ENCODE results near the gene STAC3. TPM values are rescaled to one million over a fixed set of nuclear protein-coding genes. Genes with fewer than 3 reads are reported as not detected.
"Not testable (repeated sequence)": the region's sequence is repeated elsewhere in the genome, so short reads cannot be mapped to it uniquely, and the experiment has no call there.

The STAC3 gene
- total and polyA plus RNA-seq, 2 experiments from 2014 or later, result 0.48 to 3.0 TPM

DNA sequence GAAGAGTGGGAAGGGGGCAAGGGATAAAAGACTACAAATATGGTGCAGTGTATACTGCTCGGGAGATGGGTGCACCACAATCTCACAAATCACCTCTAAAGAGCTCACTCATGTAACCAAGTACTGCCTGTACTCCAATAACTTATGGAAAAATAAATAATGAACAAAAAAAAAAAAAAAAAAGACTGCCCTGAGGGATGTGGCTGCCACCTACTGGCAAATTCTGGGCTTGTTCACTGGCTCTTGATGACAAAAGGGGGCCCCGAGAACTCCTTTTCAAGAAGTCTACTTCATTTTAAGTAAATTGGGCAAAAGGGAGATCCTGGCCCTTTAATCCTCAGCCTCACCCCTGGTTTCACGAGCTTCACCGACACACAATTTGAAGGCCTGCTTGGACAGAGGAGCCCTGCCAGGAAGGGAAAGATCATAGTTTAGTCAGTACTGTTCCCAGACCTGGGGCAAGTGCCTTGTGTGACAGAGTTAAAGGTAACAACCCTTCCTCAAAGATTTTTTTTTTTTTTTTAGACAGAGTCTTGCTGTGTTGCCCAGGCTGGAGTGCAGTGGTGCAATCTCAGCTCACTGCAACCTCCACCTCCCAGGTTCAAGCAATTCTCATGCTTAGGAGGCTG is 26.1 kb upstream of the STAC3 start:
- Mint-ChIP-seq H3K36me3 (ENCODE audit: low read depth) (peaks cover 20% of the 10 kb centered on the region), H3K27ac (peak overlapping the region; percentile 81; the same call in 1 of the 2 replicates), H3K4me1 (peaks cover 17% of the 10 kb centered on the region), H3K9me3 (no peaks in the 10 kb centered on the region), H3K4me3 (no peak overlapping the region), H3K27me3 (ENCODE audit: insufficient read depth, low read depth, poor library complexity) (peaks cover 4% of the 10 kb centered on the region)
- Histone ChIP-seq H3K4me3 (no peak overlapping the region), H3K9me2 (ENCODE audit: insufficient read depth) (no peaks in the 10 kb centered on the region), H4K20me1 (replicated peaks; ENCODE audit: insufficient read depth) (no peaks in the 10 kb centered on the region), H3K36me3 (ENCODE audit: insufficient read depth) (0 out of 2 replicates have a peak, but pooled peaks cover 5% of the 10 kb centered on the region), H3K27ac (ENCODE audit: low read depth) (no peak overlapping the region), H3K4me1 (ENCODE audit: insufficient read depth) (0 out of 2 replicates have a peak, but pooled peaks cover 9% of the 10 kb centered on the region), H3K79me2 (replicated peaks; ENCODE audit: insufficient read depth) (no peaks in the 10 kb centered on the region), H3K4me2 (no peak overlapping the region), H3F3A (replicated peaks; ENCODE audit: low read depth) (0 out of 2 replicates have a peak, but pooled peaks cover 5% of the 10 kb centered on the region), H3K27me3 (ENCODE audit: insufficient read depth) (no peaks in the 10 kb centered on the region), H2AFZ (no peak overlapping the region)
- TF ChIP-seq, protein P1, sequence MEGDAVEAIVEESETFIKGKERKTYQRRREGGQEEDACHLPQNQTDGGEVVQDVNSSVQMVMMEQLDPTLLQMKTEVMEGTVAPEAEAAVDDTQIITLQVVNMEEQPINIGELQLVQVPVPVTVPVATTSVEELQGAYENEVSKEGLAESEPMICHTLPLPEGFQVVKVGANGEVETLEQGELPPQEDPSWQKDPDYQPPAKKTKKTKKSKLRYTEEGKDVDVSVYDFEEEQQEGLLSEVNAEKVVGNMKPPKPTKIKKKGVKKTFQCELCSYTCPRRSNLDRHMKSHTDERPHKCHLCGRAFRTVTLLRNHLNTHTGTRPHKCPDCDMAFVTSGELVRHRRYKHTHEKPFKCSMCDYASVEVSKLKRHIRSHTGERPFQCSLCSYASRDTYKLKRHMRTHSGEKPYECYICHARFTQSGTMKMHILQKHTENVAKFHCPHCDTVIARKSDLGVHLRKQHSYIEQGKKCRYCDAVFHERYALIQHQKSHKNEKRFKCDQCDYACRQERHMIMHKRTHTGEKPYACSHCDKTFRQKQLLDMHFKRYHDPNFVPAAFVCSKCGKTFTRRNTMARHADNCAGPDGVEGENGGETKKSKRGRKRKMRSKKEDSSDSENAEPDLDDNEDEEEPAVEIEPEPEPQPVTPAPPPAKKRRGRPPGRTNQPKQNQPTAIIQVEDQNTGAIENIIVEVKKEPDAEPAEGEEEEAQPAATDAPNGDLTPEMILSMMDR (conservative IDR thresholded peaks at IDR 0.05; ENCODE audit: low read depth in 2 of 2), result peak; percentile 63 to 69
- no peak for TF ChIP-seq ZNF331 (CRISPR knock-in tag; IDR thresholded peaks at IDR 0.05; ENCODE audit: low read depth)
- DNase-seq (ENCODE audit: low spot score) (peak; percentile 75), ATAC-seq (peak; percentile 47)

DNA sequence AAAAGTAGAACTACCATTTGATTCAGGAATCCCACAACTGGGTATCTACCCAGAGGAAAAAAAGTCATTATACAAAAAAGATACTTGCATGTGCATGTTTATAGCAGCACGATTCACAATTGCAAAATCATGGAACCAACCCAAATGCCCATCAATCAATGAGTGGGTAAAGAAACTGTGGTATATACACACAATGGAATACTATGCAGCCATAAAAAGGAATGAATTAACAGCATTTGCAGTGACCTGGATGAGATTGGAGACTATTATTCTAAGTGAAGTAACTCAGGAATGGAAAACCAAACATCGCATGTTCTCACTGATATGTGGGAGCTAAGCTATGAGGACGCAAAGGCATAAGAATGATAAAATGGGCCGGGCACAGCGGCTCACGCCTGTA is 25.2 kb upstream of the STAC3 start:
- not testable (repeated sequence) for H4K20me1 ChIP-seq (replicated peaks; ENCODE audit: insufficient read depth); H3K9me2 ChIP-seq (ENCODE audit: insufficient read depth); H3K27me3 Mint-ChIP-seq (ENCODE audit: insufficient read depth, low read depth, poor library complexity); H3F3A ChIP-seq (replicated peaks; ENCODE audit: low read depth); H3K4me3 ChIP-seq; H3K36me3 ChIP-seq (ENCODE audit: insufficient read depth); H3K27me3 ChIP-seq (ENCODE audit: insufficient read depth); H3K79me2 ChIP-seq (replicated peaks; ENCODE audit: insufficient read depth); H3K4me1 ChIP-seq (ENCODE audit: insufficient read depth); H3K27ac ChIP-seq (ENCODE audit: low read depth); H3K4me3 Mint-ChIP-seq; H3K4me2 ChIP-seq; ATAC-seq; H3K9me3 Mint-ChIP-seq; DNase-seq (ENCODE audit: low spot score); H2AFZ ChIP-seq; H3K27ac Mint-ChIP-seq
- Mint-ChIP-seq H3K4me1 (peaks cover 19% of the 10 kb centered on the region), H3K36me3 (ENCODE audit: low read depth) (peaks cover 16% of the 10 kb centered on the region)

DNA sequence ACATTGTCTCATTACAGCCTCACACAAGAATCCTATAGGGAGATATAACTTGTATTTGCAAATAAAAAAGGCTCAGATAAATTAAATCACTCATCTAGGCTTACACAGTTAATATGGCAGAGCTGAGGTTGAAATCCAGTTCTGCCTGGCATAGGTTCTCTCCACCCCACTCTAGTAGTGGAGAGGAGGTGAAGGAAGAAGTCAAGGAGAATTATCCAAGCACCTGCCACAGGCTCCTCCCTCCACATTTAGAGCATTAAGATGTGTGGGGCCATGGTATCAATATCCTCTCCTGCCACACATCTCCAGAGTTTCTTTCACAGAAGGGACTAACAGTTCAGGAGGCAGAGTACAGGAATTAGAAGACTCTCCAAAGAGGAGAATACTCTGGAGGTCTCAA is 22.5 kb upstream of the STAC3 start:
- H3K4me1 ChIP-seq (ENCODE audit: insufficient read depth), result no peaks in the 10 kb centered on the region
- no peaks in the 10 kb centered on the region for H3K9me2 ChIP-seq (ENCODE audit: insufficient read depth)
- H2AFZ ChIP-seq, result no peak overlapping the region
- H3K27me3 ChIP-seq (ENCODE audit: insufficient read depth), result no peaks in the 10 kb centered on the region
- no peak overlapping the region for H3K4me2 ChIP-seq
- Mint-ChIP-seq H3K9me3 (no peaks in the 10 kb centered on the region), H3K4me1 (peaks cover 10% of the 10 kb centered on the region; the same call in 2 of the 3 replicates), H3K27ac (no peak overlapping the region), H3K4me3 (no peak overlapping the region), H3K36me3 (ENCODE audit: low read depth) (peaks cover 18% of the 10 kb centered on the region), H3K27me3 (ENCODE audit: insufficient read depth, low read depth, poor library complexity) (no peaks in the 10 kb centered on the region)
- no peaks in the 10 kb centered on the region for H4K20me1 ChIP-seq (replicated peaks; ENCODE audit: insufficient read depth)
- ATAC-seq, result no peak
- H3K4me3 ChIP-seq, result no peak overlapping the region
- 0 out of 2 replicates have a peak, but pooled peaks cover 3% of the 10 kb centered on the region for H3F3A ChIP-seq (replicated peaks; ENCODE audit: low read depth)
- H3K79me2 ChIP-seq (replicated peaks; ENCODE audit: insufficient read depth), result no peaks in the 10 kb centered on the region
- DNase-seq (ENCODE audit: low spot score), result no peak
- H3K27ac ChIP-seq (ENCODE audit: low read depth), result no peak overlapping the region
- H3K36me3 ChIP-seq (ENCODE audit: insufficient read depth), result peaks cover 5% of the 10 kb centered on the region; the same call in 1 of the 2 replicates
- TF ChIP-seq, protein P1 (conservative IDR thresholded peaks at IDR 0.05; ENCODE audit: low read depth in 2 of 2), result no peak
- TF ChIP-seq POLR2AphosphoS5 (IDR thresholded peaks at IDR 0.05; ENCODE audit: low read depth) (no peak), ZNF331 (CRISPR knock-in tag; IDR thresholded peaks at IDR 0.05; ENCODE audit: low read depth) (no peak), EZH2phosphoT487 (IDR thresholded peaks at IDR 0.05; ENCODE audit: unreplicated experiment) (no peak), NANOG (IDR thresholded peaks at IDR 0.05; ENCODE audit: borderline replicate concordance) (no peak), STAT1 (IDR thresholded peaks at IDR 0.05; ENCODE audit: unreplicated experiment) (no peak), EZH2 (IDR thresholded peaks at IDR 0.05; ENCODE audit: low read depth, unreplicated experiment) (no peak)
- TF ChIP-seq, protein P2, sequence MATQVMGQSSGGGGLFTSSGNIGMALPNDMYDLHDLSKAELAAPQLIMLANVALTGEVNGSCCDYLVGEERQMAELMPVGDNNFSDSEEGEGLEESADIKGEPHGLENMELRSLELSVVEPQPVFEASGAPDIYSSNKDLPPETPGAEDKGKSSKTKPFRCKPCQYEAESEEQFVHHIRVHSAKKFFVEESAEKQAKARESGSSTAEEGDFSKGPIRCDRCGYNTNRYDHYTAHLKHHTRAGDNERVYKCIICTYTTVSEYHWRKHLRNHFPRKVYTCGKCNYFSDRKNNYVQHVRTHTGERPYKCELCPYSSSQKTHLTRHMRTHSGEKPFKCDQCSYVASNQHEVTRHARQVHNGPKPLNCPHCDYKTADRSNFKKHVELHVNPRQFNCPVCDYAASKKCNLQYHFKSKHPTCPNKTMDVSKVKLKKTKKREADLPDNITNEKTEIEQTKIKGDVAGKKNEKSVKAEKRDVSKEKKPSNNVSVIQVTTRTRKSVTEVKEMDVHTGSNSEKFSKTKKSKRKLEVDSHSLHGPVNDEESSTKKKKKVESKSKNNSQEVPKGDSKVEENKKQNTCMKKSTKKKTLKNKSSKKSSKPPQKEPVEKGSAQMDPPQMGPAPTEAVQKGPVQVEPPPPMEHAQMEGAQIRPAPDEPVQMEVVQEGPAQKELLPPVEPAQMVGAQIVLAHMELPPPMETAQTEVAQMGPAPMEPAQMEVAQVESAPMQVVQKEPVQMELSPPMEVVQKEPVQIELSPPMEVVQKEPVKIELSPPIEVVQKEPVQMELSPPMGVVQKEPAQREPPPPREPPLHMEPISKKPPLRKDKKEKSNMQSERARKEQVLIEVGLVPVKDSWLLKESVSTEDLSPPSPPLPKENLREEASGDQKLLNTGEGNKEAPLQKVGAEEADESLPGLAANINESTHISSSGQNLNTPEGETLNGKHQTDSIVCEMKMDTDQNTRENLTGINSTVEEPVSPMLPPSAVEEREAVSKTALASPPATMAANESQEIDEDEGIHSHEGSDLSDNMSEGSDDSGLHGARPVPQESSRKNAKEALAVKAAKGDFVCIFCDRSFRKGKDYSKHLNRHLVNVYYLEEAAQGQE (IDR thresholded peaks at IDR 0.05; ENCODE audit: unreplicated experiment), result no peak

Measured in GM23338 (cell line).